SU-DHL-6 (cell line): ENCODE results near the gene KCNAB3.

Source experiments
- H2AFZ ChIP-seq: fragments of 200-600 bp; sonication (generic); 2 replicates; pipeline ENCODE4 v1.6.1; 2014; ENCODE audit warnings: low read depth, mild to moderate bottlenecking, moderate library complexity, mixed read lengths, antibody characterized with exemption, low read length; ENCODE audit not compliant: severe bottlenecking
- H3F3A ChIP-seq: fragments of 200-600 bp; shearing (Covaris generic); 2 replicates; pipeline ENCODE4 v1.6.0; 2016; ENCODE audit warnings: antibody characterized with exemption, mild to moderate bottlenecking; ENCODE audit not compliant: insufficient read depth
- H3K27ac ChIP-seq: fragments of 200-600 bp; sonication (generic); 2 replicates; pipeline ENCODE4 v1.5.1; 2016; ENCODE audit warnings: low read depth, mild to moderate bottlenecking, low read length, moderate library complexity, mixed read lengths
- H3K27me3 ChIP-seq: fragments of 200-600 bp; sonication (generic), shearing (Covaris generic); 2 replicates; pipeline ENCODE4 v1.6.0; 2014; ENCODE audit warnings: mild to moderate bottlenecking, low read length
- H3K36me3 ChIP-seq: fragments of 200-600 bp; sonication (generic); 2 replicates; pipeline ENCODE4 v1.6.1; 2014; ENCODE audit warnings: mild to moderate bottlenecking, low read length, mixed read lengths
- H3K4me2 ChIP-seq: fragments of 300-600, 200-600 bp; shearing (Covaris generic), sonication (generic); 2 replicates; pipeline ENCODE4 v1.6.0; 2014; ENCODE audit warnings: low read length, low read depth, mild to moderate bottlenecking; ENCODE audit not compliant: poor library complexity, severe bottlenecking
- H3K4me3 ChIP-seq: fragments of 200-600 bp; sonication (generic); 2 replicates; pipeline ENCODE4 v1.5.1; 2014; ENCODE audit warnings: antibody characterized with exemption, low read length, mild to moderate bottlenecking, mixed read lengths; ENCODE audit not compliant: insufficient read depth, poor library complexity, severe bottlenecking
- H3K79me2 ChIP-seq: fragments of 200-600 bp; sonication (generic); 2 replicates; pipeline ENCODE4 v1.6.1; 2014; ENCODE audit warnings: mild to moderate bottlenecking, low read length, moderate library complexity; ENCODE audit not compliant: insufficient read depth
- H3K9ac ChIP-seq: fragments of 200-600 bp; sonication (generic); 2 replicates; pipeline ENCODE4 v1.7.0; 2014; ENCODE audit warnings: mild to moderate bottlenecking, low read length
- H3K9me2 ChIP-seq: fragments of 200-600 bp; sonication (generic); replicated peaks from 2 replicates; pipeline ENCODE4 v1.6.1; 2014; ENCODE audit warnings: low read length; ENCODE audit not compliant: insufficient read depth
- H3K9me3 ChIP-seq: fragments of 200-600 bp; sonication (generic); 2 replicates; pipeline ENCODE4 v1.6.1; 2014; ENCODE audit warnings: low read length, mixed read lengths; ENCODE audit not compliant: insufficient read depth
- H4K20me1 ChIP-seq: fragments of 200-600 bp; sonication (generic); 2 replicates; pipeline ENCODE4 v1.6.1; 2014; ENCODE audit warnings: low read depth, mild to moderate bottlenecking, antibody characterized with exemption, low read length, moderate library complexity, mixed read lengths
- CTCF ChIP-seq: fragments of 200-600 bp; sonication (generic); IDR thresholded peaks from one replicate; pipeline ENCODE4 v1.5.1; 2017; ENCODE audit warnings: antibody characterized with exemption, mild to moderate bottlenecking, low read length, moderate library complexity; ENCODE audit not compliant: insufficient read depth, poor library complexity, severe bottlenecking
- EZH2phosphoT487 ChIP-seq: fragments of 200-600 bp; sonication (generic), shearing (Covaris generic); conservative IDR thresholded peaks from 2 replicates; pipeline ENCODE4 v1.6.1; 2018; ENCODE audit warnings: mild to moderate bottlenecking, antibody characterized with exemption, low read length, moderate library complexity, mixed read lengths

Gene KCNAB3

DNA sequence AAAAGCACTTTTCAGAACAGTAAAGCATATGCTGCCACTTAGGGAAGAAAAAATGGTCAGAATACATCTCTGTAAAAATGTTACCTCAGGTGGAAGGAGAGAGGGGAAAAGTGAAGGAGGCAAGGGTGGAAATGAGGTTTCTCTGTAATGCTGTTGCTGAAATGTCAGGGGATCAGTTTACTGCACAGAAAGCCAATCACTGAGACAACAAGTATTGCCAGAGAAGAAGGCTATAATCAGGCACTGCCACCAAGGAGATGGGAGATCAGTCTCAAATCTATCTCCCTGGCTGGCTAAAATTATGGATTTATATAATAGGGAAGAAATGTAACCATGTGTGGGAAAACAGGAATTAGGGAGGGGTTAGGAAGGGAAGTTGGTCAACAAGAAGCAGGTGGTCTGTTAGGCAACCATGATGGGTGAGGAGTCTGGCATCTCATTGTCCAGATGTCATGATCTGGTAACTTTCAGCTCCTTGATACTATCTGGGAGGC is 45.0 kb upstream of the KCNAB3 start:
- Histone ChIP-seq H2AFZ (no peak overlapping the region), H3K9ac (no peak overlapping the region), H3K27ac (no peak overlapping the region), H3K79me2 (no peaks in the 10 kb centered on the region), H3K9me3 (peaks cover 11% of the 10 kb centered on the region), H3K4me2 (no peak overlapping the region), H3K36me3 (no peaks in the 10 kb centered on the region), H4K20me1 (no peaks in the 10 kb centered on the region), H3F3A (no peaks in the 10 kb centered on the region), H3K27me3 (no peaks in the 10 kb centered on the region), H3K9me2 (no peaks in the 10 kb centered on the region), H3K4me3 (no peak overlapping the region)
- no peak for TF ChIP-seq CTCF
- TF ChIP-seq EZH2phosphoT487, result no peak

DNA sequence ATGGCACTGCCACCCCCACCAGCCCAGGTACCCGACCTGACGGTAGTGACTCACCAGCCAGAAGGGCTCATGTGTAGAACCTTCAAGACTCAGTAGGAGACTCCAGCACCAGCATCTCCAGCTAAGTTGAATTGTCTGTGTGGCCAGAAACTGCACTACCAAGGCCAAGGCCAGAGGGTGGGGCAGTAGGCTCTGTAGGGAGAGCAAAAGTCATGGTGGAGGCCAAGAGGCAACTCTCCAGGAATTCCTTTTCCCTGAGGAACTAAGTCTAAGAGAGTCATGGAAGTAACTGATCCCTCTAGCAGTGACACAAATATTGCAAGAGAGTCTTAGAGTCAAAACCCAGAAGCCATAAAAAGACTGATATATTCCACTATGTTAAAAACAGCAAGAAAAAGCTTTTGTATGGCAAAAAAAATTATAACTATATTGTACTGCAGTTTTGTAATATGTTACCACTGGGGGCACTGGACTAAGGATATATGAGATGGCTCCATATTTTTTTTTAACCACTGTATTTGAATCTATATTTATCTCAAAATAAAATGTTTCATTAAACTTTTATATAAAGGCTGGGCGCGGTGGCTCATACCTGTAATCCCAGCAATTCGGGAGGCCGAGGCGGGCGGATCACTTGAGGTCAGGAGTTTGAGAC is 42.6 kb upstream of the KCNAB3 start:
- no peak overlapping the region for H3K27ac ChIP-seq
- H4K20me1 ChIP-seq, result no peaks in the 10 kb centered on the region
- peaks cover 11% of the 10 kb centered on the region for H3K9me3 ChIP-seq
- no peaks in the 10 kb centered on the region for H3F3A ChIP-seq
- no peak overlapping the region for H3K9ac ChIP-seq
- no peak overlapping the region for H3K4me2 ChIP-seq
- no peak overlapping the region for H3K4me3 ChIP-seq
- H3K27me3 ChIP-seq, result no peaks in the 10 kb centered on the region
- no peak for TF ChIP-seq EZH2phosphoT487
- TF ChIP-seq CTCF, result peak; percentile 16
- H3K9me2 ChIP-seq, result no peaks in the 10 kb centered on the region
- no peaks in the 10 kb centered on the region for H3K36me3 ChIP-seq
- H2AFZ ChIP-seq, result no peak overlapping the region
- no peaks in the 10 kb centered on the region for H3K79me2 ChIP-seq

DNA sequence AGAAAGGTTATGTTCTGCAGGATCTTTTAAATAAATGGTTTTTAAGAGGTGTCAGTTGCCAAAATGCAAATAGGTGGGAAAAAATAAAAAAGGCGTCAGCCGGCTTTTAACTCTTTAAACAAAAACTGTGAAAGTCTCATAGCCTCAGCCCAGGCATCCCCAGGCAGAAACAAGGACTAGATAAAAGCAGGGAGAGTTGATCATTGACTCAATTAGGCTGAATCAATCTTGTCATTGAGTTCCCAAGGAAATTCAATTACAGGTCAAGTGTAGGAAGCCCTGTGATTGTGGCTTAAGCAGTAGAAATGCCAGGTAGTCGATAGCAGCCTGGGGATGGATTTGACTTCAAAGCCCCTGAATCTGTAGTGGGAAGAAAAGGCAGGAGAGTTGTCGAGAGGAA is 42.0 kb upstream of the KCNAB3 start:
- H3K4me3 ChIP-seq, result no peak overlapping the region
- H3K9ac ChIP-seq, result no peak overlapping the region
- no peaks in the 10 kb centered on the region for H3K9me2 ChIP-seq
- peaks cover 11% of the 10 kb centered on the region for H3K9me3 ChIP-seq
- H3K27me3 ChIP-seq, result no peaks in the 10 kb centered on the region
- no peak overlapping the region for H2AFZ ChIP-seq
- H4K20me1 ChIP-seq, result no peaks in the 10 kb centered on the region
- H3F3A ChIP-seq, result no peaks in the 10 kb centered on the region
- no peak overlapping the region for H3K4me2 ChIP-seq
- H3K36me3 ChIP-seq, result no peaks in the 10 kb centered on the region
- H3K79me2 ChIP-seq, result no peaks in the 10 kb centered on the region
- no peak overlapping the region for H3K27ac ChIP-seq
- TF ChIP-seq CTCF, result no peak
- no peak for TF ChIP-seq EZH2phosphoT487
